Upper lobe of left lung (tissue), 6 donors: ENCODE results near the gene ACBD6. TPM values are rescaled to one million over a fixed set of nuclear protein-coding genes. Genes with fewer than 3 reads are reported as not detected.

Experiments used
- ATAC-seq, 2 donors: fragments of 200-7000 bp; cut with Tn5 transposase; one replicate each; pipeline ENCODE4 v1.9.1; 2022; ENCODE audit warnings: mild to moderate bottlenecking in 2 of 2, moderate library complexity in 2 of 2; ENCODE audit not compliant: low FRiP score in 2 of 2
- DNase-seq, 2 donors: peaks; one replicate each; pipeline ENCODE4 v3.0.0-alpha.2; 2019 to 2020
- H3K27ac ChIP-seq, 4 donors: fragments of 200-600 bp; sonication (generic); one replicate each; pipeline ENCODE4 v1.5.1; 2016 to 2019
- H3K27me3 ChIP-seq, 4 donors: fragments of 200-600 bp; sonication (generic); one replicate each; pipeline ENCODE4 v1.5.1; 2017 to 2019
- H3K36me3 ChIP-seq, 4 donors: fragments of 200-600 bp; sonication (generic); one replicate each; pipeline ENCODE4 v1.5.1; 2016 to 2019
- H3K4me1 ChIP-seq, 4 donors: fragments of 200-600 bp; sonication (generic); one replicate each; pipeline ENCODE4 v1.5.1; 2018 to 2019
- H3K4me3 ChIP-seq, 4 donors: fragments of 200-600 bp; sonication (generic); one replicate each; pipeline ENCODE4 v1.5.1; 2017 to 2019; ENCODE audit warnings: mild to moderate bottlenecking in 2 of 4, moderate library complexity in 1 of 4
- H3K9me3 ChIP-seq, 4 donors: fragments of 200-600 bp; sonication (generic); one replicate each; pipeline ENCODE4 v1.5.1; 2018 to 2019
- CTCF ChIP-seq, 6 experiments: fragments of 450-650 bp in 4 of 6; fragments of 200-600 bp in 2 of 6; sonication (generic) in 2 of 6; IDR thresholded peaks; one replicate each; pipeline ENCODE4 v1.5.1; 2016 to 2019; ENCODE audit warnings: antibody characterized with exemption in 6 of 6
- EP300 ChIP-seq, 4 donors: sonication (generic); formaldehyde crosslinking; IDR thresholded peaks; one replicate each; pipeline ENCODE4 v1.5.1; 2017; ENCODE audit warnings: antibody characterized with exemption in 4 of 4, control low read depth in 2 of 4
- POLR2A ChIP-seq, 4 donors: fragments of 450-650 bp; IDR thresholded peaks; one replicate each; pipeline ENCODE4 v1.5.1; 2016 to 2017; ENCODE audit warnings: antibody characterized with exemption in 4 of 4, mild to moderate bottlenecking in 2 of 4
- POLR2AphosphoS5 ChIP-seq, 2 donors: sonication (generic); formaldehyde crosslinking; IDR thresholded peaks; one replicate each; pipeline ENCODE4 v1.5.1; 2017; ENCODE audit warnings: antibody characterized with exemption in 2 of 2
- WGBS, 2 donors: methylation state at CpG; one replicate each; pipeline ENCODE4 v1.1.5; 2017 to 2018; 5-methylcytosine and 5-hydroxymethylcytosine counted together
- total RNA-seq, 6 donors: library from RNA; depleted of rRNA in 4 of 6; stranded (reverse); fragments of >200 nt in 4 of 6; gene quantifications; one replicate each; pipeline versions ENCODE4 v1.1.0 to v1.2.1, GENCODE V29; 2016 to 2021
- donor health status: DM: no; HTN: no; CAD: no; lungs with moderate emphysema.
- donor health status: DM: no; HTN: yes; CAD: no; lungs with severe emphysema.

ACBD6 gene
- total RNA-seq, 6 donors from 2014 or later = 24.9 to 72.3 (median 51.5) TPM

DNA sequence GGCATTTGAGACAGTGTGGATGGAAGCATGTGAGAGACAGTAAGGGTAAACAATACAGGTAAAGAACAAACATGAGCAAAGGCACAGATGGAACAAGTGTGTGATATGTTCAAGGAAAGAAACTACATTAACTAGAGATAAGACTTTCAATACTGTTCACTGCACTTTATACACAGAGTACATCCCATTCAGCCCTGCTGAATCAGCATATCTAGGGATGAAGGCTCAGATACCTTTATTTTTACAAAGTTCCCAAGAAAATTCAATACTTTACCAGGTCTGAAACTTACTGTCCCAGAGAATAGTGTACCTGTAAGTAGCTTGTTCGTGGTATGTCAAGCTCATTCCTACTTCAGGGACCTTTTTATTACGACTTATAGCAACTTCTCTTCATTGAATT, 149.8 kb downstream of the ACBD6 start:
- no peak for DNase-seq
- 94 to 96% methylated on average over 2 of the region's 2 CpGs for WGBS, 2 donors
- Histone ChIP-seq H3K36me3 (no peaks in the 10 kb centered on the region), H3K27ac (no peak overlapping the region), H3K4me1 (no peaks in the 10 kb centered on the region), H3K4me3 (no peak overlapping the region), H3K27me3 (no peaks in the 10 kb centered on the region), H3K9me3 (no peaks in the 10 kb centered on the region)
- ATAC-seq = no peak
- TF ChIP-seq POLR2A (IDR thresholded peaks at IDR 0.05) (no peak), EP300 (IDR thresholded peaks at IDR 0.05) (no peak), POLR2AphosphoS5 (IDR thresholded peaks at IDR 0.05) (no peak), CTCF (IDR thresholded peaks at IDR 0.05) (no peak)

DNA sequence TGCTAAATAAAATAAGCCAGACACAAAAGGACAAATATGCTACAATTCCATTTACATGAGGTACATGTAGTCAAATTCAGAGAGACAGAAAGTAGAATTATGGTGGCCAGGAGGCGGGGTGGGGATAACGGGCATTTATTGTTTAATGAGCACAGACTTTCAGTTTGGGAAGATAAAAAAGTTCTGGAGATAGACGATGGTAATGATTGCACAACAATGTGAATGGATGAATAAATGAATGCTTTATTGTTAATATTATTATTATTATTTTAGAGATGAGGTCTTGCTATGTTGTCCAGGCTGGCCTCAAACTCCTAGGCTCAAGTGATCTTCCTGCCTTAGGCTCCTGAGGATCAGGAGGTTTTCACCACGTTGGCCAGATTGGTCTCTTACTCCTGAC, 150.4 kb downstream of the ACBD6 start:
- no peaks in the 10 kb centered on the region for H3K36me3 ChIP-seq
- no peaks in the 10 kb centered on the region for H3K9me3 ChIP-seq
- TF ChIP-seq POLR2A (IDR thresholded peaks at IDR 0.05) (no peak), CTCF (IDR thresholded peaks at IDR 0.05) (no peak), EP300 (IDR thresholded peaks at IDR 0.05) (no peak)
- H3K27ac ChIP-seq = no peak overlapping the region
- no peak overlapping the region for H3K4me3 ChIP-seq
- no peak for DNase-seq
- H3K4me1 ChIP-seq = no peaks in the 10 kb centered on the region
- no peak for ATAC-seq
- WGBS, 2 donors = 92 to 93% methylated on average over 4 of the region's 4 CpGs
- no peaks in the 10 kb centered on the region for H3K27me3 ChIP-seq

- DNase-seq = no peak
- TF ChIP-seq EP300 (IDR thresholded peaks at IDR 0.05) (no peak), CTCF (IDR thresholded peaks at IDR 0.05) (no peak), POLR2A (IDR thresholded peaks at IDR 0.05) (no peak), POLR2AphosphoS5 (IDR thresholded peaks at IDR 0.05) (no peak)
- Histone ChIP-seq H3K27ac (no peak overlapping the region), H3K36me3 (no peaks in the 10 kb centered on the region), H3K4me1 (peaks cover 0 to 13% (median 9%) of the 10 kb centered on the region in 4 donors), H3K27me3 (no peaks in the 10 kb centered on the region), H3K4me3 (no peak overlapping the region), H3K9me3 (no peaks in the 10 kb centered on the region)
- ATAC-seq = no peak
These were observed 157.2 kb downstream of the ACBD6 start for GRCh38 chr1:180345148-180345547.

DNA sequence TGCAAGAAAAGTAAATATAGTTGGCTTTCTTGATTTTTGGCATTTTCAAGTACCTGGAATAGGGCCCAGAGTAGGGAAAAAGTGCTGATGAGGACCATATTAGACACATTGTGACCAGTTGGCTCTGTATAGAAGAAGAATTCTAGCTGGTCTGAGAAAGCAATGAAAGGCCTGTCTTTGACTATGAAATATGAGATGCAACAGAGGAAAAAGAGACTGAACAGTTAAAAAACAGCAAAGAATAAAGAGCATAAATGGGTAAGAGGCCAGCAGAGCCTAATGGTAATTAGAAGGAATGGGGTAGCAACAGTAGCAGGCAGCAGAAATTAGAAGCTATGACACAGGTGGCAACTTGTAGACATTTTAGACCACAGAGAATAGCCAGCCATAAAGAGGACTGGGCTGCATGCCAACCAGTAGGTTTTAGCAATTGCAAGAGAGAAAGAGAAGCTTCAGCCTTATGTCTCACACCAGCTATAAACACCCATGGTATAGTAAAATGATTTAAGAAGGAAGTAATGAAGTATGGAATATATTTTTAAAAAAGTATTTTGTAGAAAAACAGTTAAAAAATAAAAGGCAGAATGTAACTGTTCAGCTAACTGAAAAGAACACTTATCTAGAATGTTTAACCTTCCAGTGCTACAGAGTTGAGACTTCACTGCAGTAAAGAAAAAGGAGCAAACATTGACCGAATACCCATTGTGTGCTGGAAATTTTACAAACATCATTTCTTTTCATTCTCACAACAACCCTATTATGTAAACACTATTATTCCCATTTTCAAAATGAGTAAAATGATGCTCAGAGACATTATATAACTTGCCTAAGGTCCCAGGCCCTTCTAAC, 158.2 kb downstream of the ACBD6 start:
- Histone ChIP-seq H3K9me3 (no peaks in the 10 kb centered on the region), H3K27me3 (no peaks in the 10 kb centered on the region), H3K4me3 (no peak overlapping the region), H3K4me1 (peaks cover 0 to 13% (median 9%) of the 10 kb centered on the region in 4 donors), H3K36me3 (no peaks in the 10 kb centered on the region), H3K27ac (no peak overlapping the region)
- peak in 1 of 2 donors; percentile 8 for ATAC-seq
- WGBS, 2 donors = 56 to 79% methylated on average over 1 of the region's 1 CpG
- TF ChIP-seq POLR2AphosphoS5 (IDR thresholded peaks at IDR 0.05) = no peak
- TF ChIP-seq EP300 (IDR thresholded peaks at IDR 0.05) = no peak
- no peak for TF ChIP-seq CTCF (IDR thresholded peaks at IDR 0.05)
- TF ChIP-seq POLR2A (IDR thresholded peaks at IDR 0.05) = no peak
- peak in 1 of 2 donors; percentile 26 for DNase-seq

- WGBS, 2 donors = 100% methylated on average over 6 of the region's 6 CpGs
- Histone ChIP-seq H3K9me3 (no peaks in the 10 kb centered on the region), H3K27me3 (no peaks in the 10 kb centered on the region), H3K36me3 (no peaks in the 10 kb centered on the region), H3K4me3 (no peak overlapping the region), H3K27ac (no peak overlapping the region), H3K4me1 (no peaks in the 10 kb centered on the region)
- ATAC-seq = no peak
- no peak for TF ChIP-seq POLR2AphosphoS5 (IDR thresholded peaks at IDR 0.05)
- no peak for TF ChIP-seq EP300 (IDR thresholded peaks at IDR 0.05)
- TF ChIP-seq CTCF (IDR thresholded peaks at IDR 0.05) = no peak
- no peak for TF ChIP-seq POLR2A (IDR thresholded peaks at IDR 0.05)
- no peak for DNase-seq
These were observed 175.3 kb downstream of the ACBD6 start for GRCh38 chr1:180327089-180327488.
